Measurements from ENCODE around the gene HECW1.

DNA sequence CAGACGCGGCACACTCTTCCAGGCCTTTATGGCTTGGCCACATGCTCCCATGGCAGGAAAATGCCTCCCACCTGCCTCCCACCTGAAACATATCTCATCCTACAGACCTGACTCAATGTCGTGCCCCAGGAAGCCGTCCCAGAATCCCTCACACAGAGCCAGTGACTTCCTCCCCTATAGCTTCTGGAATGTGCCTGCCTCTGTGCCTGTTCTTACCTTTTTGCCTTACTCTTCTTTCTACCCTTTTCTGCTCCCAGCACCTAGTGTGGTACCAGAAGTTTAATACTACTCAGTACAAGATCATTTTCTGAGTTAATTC lies 346.5 kb downstream of the HECW1 start:
- TF ChIP-seq ASH2L (IDR thresholded peaks at IDR 0.05; ENCODE audit: borderline replicate concordance, low read depth) (no peak), RAD21 (IDR thresholded peaks at IDR 0.05; ENCODE audit: insufficient read depth, low read depth, low read length) (no peak), TCF7 (IDR thresholded peaks at IDR 0.05; ENCODE audit: borderline replicate concordance) (no peak), SUZ12 (IDR thresholded peaks at IDR 0.05; ENCODE audit: unreplicated experiment) (no peak), POU2F2 (IDR thresholded peaks at IDR 0.05; ENCODE audit: borderline replicate concordance, low read depth, low read length) (no peak), STAT3 (IDR thresholded peaks at IDR 0.05; ENCODE audit: low read depth, low read length) (no peak), LARP7 (IDR thresholded peaks at IDR 0.05) (no peak), BACH1 (IDR thresholded peaks at IDR 0.05; ENCODE audit: borderline replicate concordance) (no peak), MTA3 (IDR thresholded peaks at IDR 0.05; ENCODE audit: borderline replicate concordance, low read length) (no peak)
- TF ChIP-seq, protein P1, sequence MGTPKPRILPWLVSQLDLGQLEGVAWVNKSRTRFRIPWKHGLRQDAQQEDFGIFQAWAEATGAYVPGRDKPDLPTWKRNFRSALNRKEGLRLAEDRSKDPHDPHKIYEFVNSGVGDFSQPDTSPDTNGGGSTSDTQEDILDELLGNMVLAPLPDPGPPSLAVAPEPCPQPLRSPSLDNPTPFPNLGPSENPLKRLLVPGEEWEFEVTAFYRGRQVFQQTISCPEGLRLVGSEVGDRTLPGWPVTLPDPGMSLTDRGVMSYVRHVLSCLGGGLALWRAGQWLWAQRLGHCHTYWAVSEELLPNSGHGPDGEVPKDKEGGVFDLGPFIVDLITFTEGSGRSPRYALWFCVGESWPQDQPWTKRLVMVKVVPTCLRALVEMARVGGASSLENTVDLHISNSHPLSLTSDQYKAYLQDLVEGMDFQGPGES (IDR thresholded peaks at IDR 0.05) = no peak
- TF ChIP-seq, protein P2, sequence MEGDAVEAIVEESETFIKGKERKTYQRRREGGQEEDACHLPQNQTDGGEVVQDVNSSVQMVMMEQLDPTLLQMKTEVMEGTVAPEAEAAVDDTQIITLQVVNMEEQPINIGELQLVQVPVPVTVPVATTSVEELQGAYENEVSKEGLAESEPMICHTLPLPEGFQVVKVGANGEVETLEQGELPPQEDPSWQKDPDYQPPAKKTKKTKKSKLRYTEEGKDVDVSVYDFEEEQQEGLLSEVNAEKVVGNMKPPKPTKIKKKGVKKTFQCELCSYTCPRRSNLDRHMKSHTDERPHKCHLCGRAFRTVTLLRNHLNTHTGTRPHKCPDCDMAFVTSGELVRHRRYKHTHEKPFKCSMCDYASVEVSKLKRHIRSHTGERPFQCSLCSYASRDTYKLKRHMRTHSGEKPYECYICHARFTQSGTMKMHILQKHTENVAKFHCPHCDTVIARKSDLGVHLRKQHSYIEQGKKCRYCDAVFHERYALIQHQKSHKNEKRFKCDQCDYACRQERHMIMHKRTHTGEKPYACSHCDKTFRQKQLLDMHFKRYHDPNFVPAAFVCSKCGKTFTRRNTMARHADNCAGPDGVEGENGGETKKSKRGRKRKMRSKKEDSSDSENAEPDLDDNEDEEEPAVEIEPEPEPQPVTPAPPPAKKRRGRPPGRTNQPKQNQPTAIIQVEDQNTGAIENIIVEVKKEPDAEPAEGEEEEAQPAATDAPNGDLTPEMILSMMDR (IDR thresholded peaks at IDR 0.05 in 2 of 3, conservative IDR thresholded peaks at IDR 0.05 in 1 of 3; ENCODE audit: control insufficient read depth in 2 of 3, extremely low read depth in 1 of 3, insufficient read depth in 1 of 3, low read depth in 3 of 3, low read length in 3 of 3) = no peak

Measured in GM12878 (cell line).